Measurements from ENCODE around the gene COLEC11.

Gene COLEC11

GRCh38 chr2:3672861-3673678 is 78.2 kb downstream of the COLEC11 start:
- DNase-seq: no peak
- Mint-ChIP-seq H3K4me3 (no peak overlapping the region), H3K27ac (no peak overlapping the region), H3K9me3 (peaks cover 8% of the 10 kb centered on the region), H3K27me3 (ENCODE audit: low read depth, poor library complexity) (peaks cover 16% of the 10 kb centered on the region), H3K4me1 (no peaks in the 10 kb centered on the region), H3K36me3 (ENCODE audit: low read depth) (no peaks in the 10 kb centered on the region)
- TF ChIP-seq CTCF (IDR thresholded peaks at IDR 0.05): no peak

- TF ChIP-seq CTCF (IDR thresholded peaks at IDR 0.05): no peak
- peaks cover 19% of the 10 kb centered on the region for H3K27me3 Mint-ChIP-seq (ENCODE audit: low read depth, poor library complexity)
- no peaks in the 10 kb centered on the region for H3K4me1 Mint-ChIP-seq
- H3K27ac Mint-ChIP-seq: no peak overlapping the region
- no peak for DNase-seq
- H3K9me3 Mint-ChIP-seq: peaks cover 8% of the 10 kb centered on the region
- no peak overlapping the region for H3K4me3 Mint-ChIP-seq
- H3K36me3 Mint-ChIP-seq (ENCODE audit: low read depth): no peaks in the 10 kb centered on the region
These were observed 79.3 kb downstream of the COLEC11 start for GRCh38 chr2:3674066-3674845.

GRCh38 chr2:3675687-3676086 is 80.8 kb downstream of the COLEC11 start:
- no peak for TF ChIP-seq CTCF (IDR thresholded peaks at IDR 0.05)
- no peak for DNase-seq
- Mint-ChIP-seq H3K9me3 (no peaks in the 10 kb centered on the region), H3K27ac (no peak overlapping the region), H3K4me3 (no peak overlapping the region), H3K27me3 (ENCODE audit: low read depth, poor library complexity) (peaks cover 21% of the 10 kb centered on the region), H3K4me1 (no peaks in the 10 kb centered on the region), H3K36me3 (ENCODE audit: low read depth) (no peaks in the 10 kb centered on the region)

DNA sequence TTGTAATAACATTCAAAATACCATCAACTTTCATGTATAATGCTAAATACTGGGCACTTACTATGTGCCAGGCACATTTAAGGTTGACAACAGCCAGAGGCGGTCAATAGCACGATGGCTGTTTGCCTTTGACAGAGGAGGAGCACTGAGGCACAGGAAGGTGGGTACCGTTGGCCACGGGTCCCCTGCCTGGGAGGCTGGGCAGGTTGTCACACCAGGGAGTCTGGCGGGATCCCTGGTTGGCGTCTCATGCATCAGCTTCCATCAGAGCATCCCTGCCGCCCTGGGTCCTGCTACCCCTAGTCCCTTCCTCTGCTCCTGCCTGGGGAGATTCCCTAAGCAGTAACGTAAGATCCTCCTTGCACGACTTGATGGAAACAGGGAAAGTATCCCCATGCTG is 82.5 kb downstream of the COLEC11 start:
- Mint-ChIP-seq H3K4me1 (no peaks in the 10 kb centered on the region), H3K36me3 (ENCODE audit: low read depth) (no peaks in the 10 kb centered on the region), H3K27me3 (ENCODE audit: low read depth, poor library complexity) (peaks cover 21% of the 10 kb centered on the region), H3K9me3 (no peaks in the 10 kb centered on the region), H3K4me3 (no peak overlapping the region), H3K27ac (no peak overlapping the region)
- DNase-seq: no peak
- no peak for TF ChIP-seq CTCF (IDR thresholded peaks at IDR 0.05)

DNA sequence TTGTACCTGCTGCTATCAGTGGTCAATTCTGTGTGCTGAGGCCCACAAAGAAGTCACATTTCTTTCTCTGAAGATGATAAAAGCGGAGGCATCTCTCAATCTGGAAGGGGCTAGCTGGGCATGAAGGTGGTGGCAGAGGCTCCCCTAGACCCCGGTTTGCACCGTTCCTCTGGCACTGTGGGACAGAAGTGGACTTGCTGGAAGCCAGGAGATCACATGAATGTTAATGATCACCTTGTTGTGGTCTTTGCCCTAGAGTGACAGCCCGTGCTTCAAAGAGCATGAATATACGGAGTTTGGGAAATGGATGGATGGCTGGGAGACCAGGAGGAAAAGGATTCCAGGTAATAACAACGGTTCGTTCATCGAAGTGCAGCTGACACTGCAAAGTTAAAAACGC is 83.3 kb downstream of the COLEC11 start:
- Mint-ChIP-seq H3K4me1 (no peaks in the 10 kb centered on the region), H3K27ac (no peak overlapping the region), H3K9me3 (no peaks in the 10 kb centered on the region), H3K27me3 (ENCODE audit: low read depth, poor library complexity) (peaks cover 21% of the 10 kb centered on the region), H3K36me3 (ENCODE audit: low read depth) (no peaks in the 10 kb centered on the region), H3K4me3 (no peak overlapping the region)
- no peak for TF ChIP-seq CTCF (IDR thresholded peaks at IDR 0.05)
- no peak for DNase-seq

All from nephron progenitor cell (in vitro differentiated cells).